Erythroblast (primary cell): ENCODE measurements around the gene NME2.

ENCODE experiments used
- DNase-seq, 2 experiments: peaks; one replicate each; lab custom pipeline; 2025; lab: John Stamatoyannopoulos, UW
- GATA1 ChIP-seq: IDR thresholded peaks from 2 replicates; pipeline ENCODE4 v1.6.1; 2011; ENCODE audit warnings: low read depth, mild to moderate bottlenecking, control low read depth, low read length, moderate library complexity
- POLR2A ChIP-seq: IDR thresholded peaks from 2 replicates; pipeline ENCODE4 v1.6.1; 2011; ENCODE audit warnings: mild to moderate bottlenecking, low read length

Gene NME2

DNA sequence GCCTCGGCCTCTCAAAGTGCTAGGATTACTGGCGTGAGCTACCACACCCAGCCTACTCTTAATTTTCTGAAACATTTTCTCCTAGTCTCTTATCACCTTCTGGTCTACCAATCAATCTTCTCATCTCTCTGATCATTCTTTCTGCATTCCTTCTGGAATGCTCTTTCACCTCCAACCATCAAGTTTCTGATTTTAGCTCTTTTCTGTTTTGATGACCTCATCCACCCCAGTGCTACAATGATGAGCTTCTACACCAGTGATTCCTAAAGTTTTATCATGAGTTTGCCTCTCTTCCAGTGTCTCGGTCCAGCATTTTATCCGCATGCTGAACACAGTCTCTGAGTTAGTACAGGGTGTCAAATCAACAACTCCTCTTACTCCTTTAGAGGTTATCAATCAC is 31.5 kb downstream of the NME2 start:
- no peak for DNase-seq
- TF ChIP-seq POLR2A (no peak), GATA1 (no peak)

DNA sequence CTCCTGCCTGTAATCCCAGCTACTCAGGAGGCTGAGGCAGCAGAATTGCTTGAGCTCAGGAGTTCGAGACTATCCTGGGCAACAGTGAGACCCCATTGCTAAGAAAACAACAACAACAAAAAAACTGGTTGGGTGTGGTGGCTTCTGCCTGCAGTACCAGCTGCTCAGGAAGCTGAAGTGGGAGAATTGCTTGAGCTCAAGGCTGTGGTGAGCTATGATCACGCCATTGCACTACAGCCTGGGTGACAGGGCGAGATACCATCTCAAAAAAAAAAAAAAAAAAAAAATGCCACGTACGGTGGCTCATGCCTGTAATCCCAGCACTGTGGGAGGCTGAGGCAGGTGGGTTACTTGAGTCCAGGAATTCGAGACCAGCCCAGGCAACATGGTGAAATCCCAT is 34.1 kb downstream of the NME2 start:
- TF ChIP-seq POLR2A (no peak), GATA1 (no peak)
- peak in 1 of 2 experiments; percentile 17 for DNase-seq

DNA sequence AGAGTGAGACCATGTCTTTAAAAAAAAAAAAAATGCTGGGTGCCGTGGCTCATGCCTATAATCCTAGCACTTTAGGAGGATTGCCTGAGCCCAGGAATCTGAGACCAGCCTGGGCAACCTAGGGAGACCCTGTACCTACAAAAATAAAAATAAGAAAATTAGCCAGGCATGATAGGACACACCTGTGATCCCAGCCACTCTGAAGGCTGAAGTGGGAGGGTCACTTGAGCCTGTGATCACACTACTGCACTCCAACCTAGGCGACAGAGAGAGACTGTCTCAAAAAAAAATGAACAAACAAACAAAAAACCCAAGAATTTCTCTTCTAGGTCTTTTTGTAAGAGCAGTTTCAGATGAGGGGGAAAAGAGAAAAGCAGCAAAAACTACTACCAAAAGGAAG is 34.6 kb downstream of the NME2 start:
- no peak for DNase-seq
- TF ChIP-seq POLR2A, result no peak
- no peak for TF ChIP-seq GATA1

DNA sequence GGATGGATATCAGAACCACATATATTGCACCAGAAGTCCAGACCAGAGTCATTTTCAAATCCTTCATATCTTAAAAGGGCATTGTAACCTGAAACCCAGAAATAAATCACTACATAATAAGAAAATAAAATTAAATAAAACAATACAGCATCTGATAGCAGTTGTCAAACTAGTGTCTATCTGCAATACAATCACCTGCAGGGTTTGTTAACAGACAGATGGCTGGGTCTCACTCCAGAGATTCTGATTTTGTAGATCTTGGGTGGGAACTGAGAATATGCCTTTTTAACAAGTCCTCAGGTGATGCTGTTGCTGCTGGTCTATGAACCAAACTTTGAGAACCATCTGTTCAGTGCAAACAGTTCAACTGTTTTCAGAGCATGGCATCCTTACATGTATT is 37.6 kb downstream of the NME2 start:
- no peak for DNase-seq
- TF ChIP-seq GATA1 (no peak), POLR2A (no peak)

DNA sequence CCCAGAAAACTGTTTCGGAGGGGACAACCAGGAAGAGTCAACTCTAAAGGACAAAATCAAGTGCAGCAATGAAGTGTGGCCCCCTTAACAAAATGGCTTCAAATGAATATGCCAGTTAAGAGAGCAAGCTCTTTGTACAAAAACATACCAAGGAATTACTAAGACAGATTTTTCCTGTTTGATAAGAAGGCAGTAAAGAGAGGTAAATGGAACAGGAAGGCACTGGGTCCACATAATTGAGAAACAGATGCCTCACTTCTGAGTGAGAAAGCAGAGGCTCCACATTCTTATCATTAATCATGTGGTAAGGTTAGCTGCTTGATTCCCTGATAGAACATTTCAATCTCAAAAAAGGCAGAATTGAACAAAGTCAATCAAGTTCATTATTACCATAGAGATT is 48.7 kb downstream of the NME2 start:
- no peak for TF ChIP-seq GATA1
- DNase-seq, result no peak

DNA sequence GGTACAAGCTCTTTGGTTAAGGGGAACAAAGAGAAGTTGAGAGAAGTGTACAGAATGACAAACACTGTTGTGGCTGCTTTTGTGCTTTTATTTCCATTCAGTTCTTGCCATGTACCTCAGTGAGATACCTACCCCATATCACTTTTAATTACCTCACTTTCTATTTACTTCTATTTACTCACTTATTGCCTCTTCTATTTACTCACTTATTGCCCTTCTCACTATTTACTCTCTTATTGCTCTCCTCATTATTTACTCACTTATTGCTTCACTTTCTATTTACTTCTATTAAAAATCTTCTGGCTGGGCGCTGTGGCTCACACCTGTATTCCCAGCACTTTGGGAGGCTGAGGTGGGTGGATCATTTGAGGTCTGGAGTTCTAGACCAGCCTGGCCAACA is 51.7 kb downstream of the NME2 start:
- no peak for TF ChIP-seq POLR2A
- TF ChIP-seq GATA1, result no peak
- DNase-seq, result no peak

DNA sequence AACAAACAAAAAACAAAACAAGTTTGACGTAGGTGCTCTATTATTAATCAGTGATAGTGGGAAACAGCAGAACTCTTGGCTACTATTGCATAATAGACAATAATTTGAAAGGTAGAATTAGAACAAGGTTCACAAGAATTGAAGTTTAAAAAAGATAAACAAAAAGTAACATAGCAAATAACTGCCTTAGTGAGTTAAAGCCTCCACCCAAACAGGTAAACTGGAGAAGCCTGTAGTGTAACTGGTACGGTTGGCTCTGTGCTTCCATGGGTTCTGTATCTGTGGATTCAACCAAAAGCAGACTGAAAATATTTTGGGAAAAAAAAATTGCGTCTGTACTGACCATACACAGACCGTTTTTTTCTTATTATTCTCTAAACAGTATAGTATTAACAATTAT is 55.1 kb downstream of the NME2 start:
- no peak for TF ChIP-seq POLR2A
- no peak for TF ChIP-seq GATA1
- DNase-seq, result no peak
